ENCODE data around the gene TNFAIP8L1.

The TNFAIP8L1 gene

GRCh38 chr19:4669723-4670480, 30.6 kb downstream of the TNFAIP8L1 start, which contains the start of gene MYDGF (continued):
- no peak for TF ChIP-seq ZBTB49 (tag by site-specific recombination; IDR thresholded peaks at IDR 0.05; ENCODE audit: low read depth)
- TF ChIP-seq ZNF174 (tag by site-specific recombination; IDR thresholded peaks at IDR 0.05) = no peak
- TF ChIP-seq ZFP3 (tag by site-specific recombination; IDR thresholded peaks at IDR 0.05; ENCODE audit: low read depth) = no peak
- TF ChIP-seq EGR2 (tag by site-specific recombination; IDR thresholded peaks at IDR 0.05; ENCODE audit: low read depth) = peak; percentile 41
- TF ChIP-seq YY2 (tag by site-specific recombination; IDR thresholded peaks at IDR 0.05) = peak; percentile 97
- peak; percentile 93 for TF ChIP-seq ZNF777 (tag by site-specific recombination; IDR thresholded peaks at IDR 0.05; ENCODE audit: borderline replicate concordance)
- TF ChIP-seq ZNF138 (tag by site-specific recombination; IDR thresholded peaks at IDR 0.05; ENCODE audit: borderline replicate concordance) = no peak
- TF ChIP-seq ZSCAN4 (tag by site-specific recombination; IDR thresholded peaks at IDR 0.05) = no peak
- TF ChIP-seq ZNF449 (tag by site-specific recombination; IDR thresholded peaks at IDR 0.05) = no peak
- TF ChIP-seq RBAK (tag by site-specific recombination; IDR thresholded peaks at IDR 0.05) = no peak
- TF ChIP-seq SALL2 (tag by site-specific recombination; IDR thresholded peaks at IDR 0.05; ENCODE audit: borderline replicate concordance) = no peak
- TF ChIP-seq PRDM1 (tag by site-specific recombination; IDR thresholded peaks at IDR 0.05) = no peak
- TF ChIP-seq GLIS2 (tag by site-specific recombination; IDR thresholded peaks at IDR 0.05) = no peak
- no peak for TF ChIP-seq ZNF23 (tag by site-specific recombination; IDR thresholded peaks at IDR 0.05; ENCODE audit: borderline replicate concordance)
- TF ChIP-seq ZNF670 (tag by site-specific recombination; IDR thresholded peaks at IDR 0.05; ENCODE audit: low read depth) = no peak
- no peak for TF ChIP-seq KLF1 (tag by site-specific recombination; IDR thresholded peaks at IDR 0.05)
- TF ChIP-seq HOXA7 (CRISPR knock-in tag; IDR thresholded peaks at IDR 0.05; ENCODE audit: borderline replicate concordance) = no peak
- TF ChIP-seq ZSCAN18 (tag by site-specific recombination; IDR thresholded peaks at IDR 0.05) = no peak
- TF ChIP-seq ZBTB20 (tag by site-specific recombination; IDR thresholded peaks at IDR 0.05) = peak; percentile 80; the same call in 1 of the 2 replicates
- no peak for TF ChIP-seq OVOL3 (tag by site-specific recombination; IDR thresholded peaks at IDR 0.05)
- no peak for TF ChIP-seq ZBTB17 (tag by site-specific recombination; IDR thresholded peaks at IDR 0.05)
- no peak for TF ChIP-seq PRDM2 (tag by site-specific recombination; IDR thresholded peaks at IDR 0.05; ENCODE audit: borderline replicate concordance)
- no peak for TF ChIP-seq GLI4 (tag by site-specific recombination; IDR thresholded peaks at IDR 0.05)
- TF ChIP-seq ZNF621 (tag by site-specific recombination; IDR thresholded peaks at IDR 0.05) = no peak
- peak; percentile 91 for TF ChIP-seq ZXDB (tag by site-specific recombination; IDR thresholded peaks at IDR 0.05)
- TF ChIP-seq WT1 (tag by site-specific recombination; IDR thresholded peaks at IDR 0.05) = no peak
- peak; percentile 55; the same call in 1 of the 2 replicates for TF ChIP-seq KLF8 (tag by site-specific recombination; IDR thresholded peaks at IDR 0.05)
- TF ChIP-seq ZNF701 (tag by site-specific recombination; IDR thresholded peaks at IDR 0.05) = no peak

All from HEK293 (cell line).